SKM-1 (cell line): ENCODE data around the gene ARHGEF19.
"Not testable (repeated sequence)": the region's sequence is repeated elsewhere in the genome, so short reads cannot be mapped to it uniquely, and the experiment has no call there.

Experiments used
- DNase-seq: peaks from one replicate; lab custom pipeline; 2025; ENCODE audit not compliant: unreplicated experiment; lab: John Stamatoyannopoulos, UW

Gene ARHGEF19

GRCh38 chr1:16212251-16212961 is at the start of gene ARHGEF19:
Gene ARHGEF19 (minus strand): TSS chr1:16212652. CDS start chr1:16209054, 3,598 bp downstream.
- no peak for DNase-seq

- no peak for DNase-seq
Observed at GRCh38 chr1:16262067-16262466, 49.6 kb upstream of the ARHGEF19 start.

GRCh38 chr1:16260814-16261213 is 48.4 kb upstream of the ARHGEF19 start:
- no peak for DNase-seq

- no peak for DNase-seq
Observed at GRCh38 chr1:16258591-16259135, 46.2 kb upstream of the ARHGEF19 start.

- no peak for DNase-seq
Observed at GRCh38 chr1:16257968-16258367, 45.5 kb upstream of the ARHGEF19 start.

DNA sequence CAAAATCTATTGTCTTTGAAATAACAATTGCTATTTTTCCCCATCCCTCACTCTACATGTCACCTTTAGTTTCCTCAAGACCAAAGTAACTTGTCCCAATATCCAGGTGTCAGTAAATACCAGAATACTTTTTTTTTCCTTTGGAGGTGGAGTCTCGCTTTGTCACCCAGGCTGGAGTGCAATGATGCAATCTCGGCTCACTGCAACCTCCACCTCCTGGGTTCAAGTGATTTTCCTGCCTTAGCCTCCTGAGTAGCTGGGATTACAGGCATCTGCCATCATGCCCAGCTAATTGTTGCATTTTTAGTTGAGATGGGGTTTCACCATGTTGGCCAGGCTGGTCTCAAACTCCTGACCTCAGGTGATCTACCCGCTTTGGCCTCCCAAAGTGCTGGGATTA is 45.1 kb upstream of the ARHGEF19 start:
- not testable (repeated sequence) for DNase-seq

GRCh38 chr1:16256478-16256877 is 44.0 kb upstream of the ARHGEF19 start:
- DNase-seq, result no peak

- DNase-seq, result no peak
Observed at GRCh38 chr1:16254263-16254928, 41.9 kb upstream of the ARHGEF19 start.

DNA sequence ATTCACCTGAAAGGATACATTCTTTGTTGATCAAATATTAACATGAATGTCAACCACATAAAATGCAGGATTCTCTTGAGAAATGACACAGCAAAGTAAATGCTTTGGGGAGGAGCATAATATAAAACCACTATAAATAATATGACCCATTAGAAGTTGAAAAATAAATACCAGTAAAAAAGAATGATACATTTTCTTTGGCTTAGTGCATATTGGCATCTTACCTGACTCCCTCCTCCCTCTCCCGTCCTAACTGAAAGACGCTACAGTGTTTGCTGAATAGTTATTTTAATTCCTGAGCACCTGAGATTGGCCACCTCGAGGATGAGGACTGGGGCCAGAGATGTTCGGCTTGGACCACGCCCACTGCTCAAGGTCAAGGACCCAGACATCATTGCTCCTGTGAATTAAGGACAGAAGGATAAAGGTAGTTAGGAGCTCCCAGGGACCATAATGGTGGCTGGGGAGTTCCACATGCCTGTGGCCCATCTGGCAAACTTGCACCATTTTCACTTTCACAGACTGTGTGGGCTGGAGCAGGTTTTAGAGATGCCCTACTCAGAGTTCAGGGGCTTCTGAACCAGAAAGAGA is 41.0 kb upstream of the ARHGEF19 start:
- no peak for DNase-seq

- no peak for DNase-seq
Observed at GRCh38 chr1:16252912-16253311, 40.5 kb upstream of the ARHGEF19 start.

DNA sequence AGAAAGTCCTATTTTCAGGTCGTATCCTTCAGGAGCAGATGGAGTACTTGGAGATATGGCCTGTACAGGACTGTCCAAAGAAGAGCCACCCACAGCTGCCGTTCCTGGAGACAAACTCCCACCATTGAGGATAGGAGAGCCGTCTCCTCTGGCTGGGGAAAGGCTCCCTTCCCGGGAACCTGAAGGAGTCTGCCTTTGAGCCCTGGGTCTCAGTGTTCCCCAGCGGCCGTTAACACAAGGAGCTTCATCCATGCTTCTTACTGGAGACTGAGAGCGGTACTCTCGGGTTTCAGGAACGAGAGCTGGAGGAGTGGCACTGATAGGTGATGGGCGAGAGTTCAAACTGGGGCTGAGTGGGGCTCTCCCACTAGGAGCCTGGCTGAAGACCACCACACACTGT is 38.9 kb upstream of the ARHGEF19 start:
- DNase-seq, result no peak

DNA sequence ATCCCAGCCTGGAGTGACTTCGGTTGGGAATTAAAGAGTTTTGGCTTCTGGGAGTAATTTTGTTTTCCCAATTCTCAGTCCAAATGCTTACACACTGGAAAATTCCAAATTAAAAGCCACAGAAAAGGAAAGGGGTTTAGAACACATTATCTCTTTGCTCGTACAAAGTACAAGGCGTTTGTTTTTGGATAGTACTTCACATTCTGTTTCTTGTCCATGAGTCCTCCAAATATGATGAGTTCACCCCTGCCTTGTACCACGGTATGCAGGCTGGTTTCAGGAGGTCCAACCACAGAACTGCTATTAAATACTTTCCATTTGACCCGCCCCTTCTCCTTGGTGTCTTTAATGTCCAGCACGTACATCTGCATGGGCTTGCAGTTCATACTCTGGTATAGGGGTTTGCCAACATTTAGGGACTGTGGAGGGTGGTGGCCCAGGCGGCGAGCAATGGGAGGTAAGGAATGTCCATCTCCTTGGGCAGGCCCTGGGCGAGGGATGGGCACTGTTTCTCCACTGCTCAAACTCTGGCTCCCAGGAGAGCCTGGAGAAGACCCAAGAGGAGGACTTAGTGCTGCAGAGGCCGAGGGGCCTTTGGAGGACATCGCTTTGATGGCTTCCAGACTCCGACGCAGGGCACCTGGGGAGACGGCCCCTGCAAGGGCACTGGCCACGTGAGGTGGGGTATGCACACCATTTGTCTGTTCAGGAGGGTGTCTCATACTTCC is 38.2 kb upstream of the ARHGEF19 start:
- DNase-seq, result no peak

DNA sequence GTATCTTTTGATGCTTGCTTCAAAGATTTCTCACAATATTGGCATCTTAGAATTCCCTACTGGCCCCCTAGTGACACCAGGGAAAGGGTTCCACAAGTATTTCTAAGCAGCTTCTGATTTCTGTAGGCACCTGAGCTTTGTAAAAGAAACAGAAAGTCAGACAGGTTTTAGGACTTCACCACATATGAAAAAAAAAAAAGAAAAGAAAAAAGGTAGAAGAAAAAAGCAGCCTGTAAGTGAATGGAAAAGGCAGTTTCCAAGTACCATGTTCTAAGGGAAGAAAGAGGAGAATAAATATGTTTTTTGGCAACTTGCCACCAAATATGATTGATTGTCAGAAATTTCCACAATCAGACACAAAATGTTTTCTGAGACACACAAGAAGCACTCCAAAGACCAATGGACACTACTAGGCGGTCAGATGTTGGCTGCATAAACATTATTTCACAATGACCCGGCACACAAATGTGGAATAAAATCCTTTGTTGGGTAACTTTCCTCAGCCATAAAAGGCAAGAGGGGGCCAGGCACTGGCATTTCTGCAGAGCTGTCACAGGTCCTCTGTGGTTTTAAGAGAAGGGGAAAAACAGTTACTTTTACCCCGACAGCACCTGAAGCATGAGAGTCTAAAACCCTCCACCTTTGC is 37.3 kb upstream of the ARHGEF19 start:
- no peak for DNase-seq

- no peak for DNase-seq
Observed at GRCh38 chr1:16248603-16249516, 36.4 kb upstream of the ARHGEF19 start.

DNA sequence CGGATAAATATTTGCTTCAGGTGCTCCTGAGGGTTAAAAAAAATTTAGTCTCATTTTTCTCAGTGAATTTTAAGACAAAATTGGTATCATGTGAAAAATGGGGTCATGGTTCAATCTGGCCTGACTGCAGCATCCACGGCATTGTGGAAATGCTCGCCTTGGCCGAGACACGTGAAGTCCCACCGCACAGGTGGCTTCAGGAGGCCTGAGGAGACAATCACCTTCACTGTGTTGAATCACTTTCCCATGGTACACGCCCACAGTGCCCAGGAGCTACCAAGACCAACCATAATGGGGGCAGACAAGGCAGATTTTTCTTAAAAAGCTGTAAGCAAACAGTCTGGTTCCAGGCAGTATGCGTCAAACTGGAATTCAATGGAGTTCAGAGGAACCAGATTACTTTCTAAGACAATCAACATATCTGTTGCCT is 35.6 kb upstream of the ARHGEF19 start:
- no peak for DNase-seq

GRCh38 chr1:16247441-16247840 is 35.0 kb upstream of the ARHGEF19 start:
- no peak for DNase-seq

DNA sequence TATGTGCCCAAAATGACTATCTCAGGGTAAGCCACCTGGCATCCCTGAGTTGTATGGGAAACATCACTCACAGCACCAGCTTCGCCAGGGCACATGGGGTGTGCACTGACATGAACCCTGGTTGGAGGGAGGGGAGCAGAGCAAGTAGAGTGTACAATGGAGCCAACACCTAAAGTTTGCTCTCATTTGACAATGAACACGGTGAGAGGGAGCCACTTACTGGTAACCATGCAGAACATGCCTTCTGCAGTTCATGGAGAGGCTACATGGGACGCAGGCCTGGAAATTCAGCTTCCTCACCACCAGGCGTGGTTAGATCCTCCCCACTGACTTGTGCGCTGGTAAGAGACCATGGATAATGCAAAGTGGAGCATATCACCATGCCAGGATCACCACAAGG is 34.5 kb upstream of the ARHGEF19 start:
- DNase-seq, result no peak

DNA sequence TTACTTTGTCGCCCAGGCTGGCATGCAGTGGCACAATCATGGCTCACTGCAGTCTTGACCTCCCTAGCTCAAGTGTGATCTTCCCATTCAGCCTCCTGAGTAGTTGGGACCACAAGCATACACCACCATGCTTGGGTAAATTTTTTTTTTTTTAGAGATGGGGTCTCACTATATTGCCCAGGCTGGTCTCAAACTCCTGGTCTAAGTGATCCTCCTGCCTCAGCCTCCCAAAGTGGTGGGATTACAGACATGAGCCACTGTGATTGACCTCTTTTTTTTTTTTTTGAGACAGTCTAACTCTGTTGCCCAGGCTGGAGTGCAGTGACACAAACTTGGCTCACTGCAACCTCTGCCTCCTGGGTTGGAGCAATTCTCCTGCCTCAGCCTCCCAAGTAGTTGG is 33.8 kb upstream of the ARHGEF19 start:
- DNase-seq, result not testable (repeated sequence)

DNA sequence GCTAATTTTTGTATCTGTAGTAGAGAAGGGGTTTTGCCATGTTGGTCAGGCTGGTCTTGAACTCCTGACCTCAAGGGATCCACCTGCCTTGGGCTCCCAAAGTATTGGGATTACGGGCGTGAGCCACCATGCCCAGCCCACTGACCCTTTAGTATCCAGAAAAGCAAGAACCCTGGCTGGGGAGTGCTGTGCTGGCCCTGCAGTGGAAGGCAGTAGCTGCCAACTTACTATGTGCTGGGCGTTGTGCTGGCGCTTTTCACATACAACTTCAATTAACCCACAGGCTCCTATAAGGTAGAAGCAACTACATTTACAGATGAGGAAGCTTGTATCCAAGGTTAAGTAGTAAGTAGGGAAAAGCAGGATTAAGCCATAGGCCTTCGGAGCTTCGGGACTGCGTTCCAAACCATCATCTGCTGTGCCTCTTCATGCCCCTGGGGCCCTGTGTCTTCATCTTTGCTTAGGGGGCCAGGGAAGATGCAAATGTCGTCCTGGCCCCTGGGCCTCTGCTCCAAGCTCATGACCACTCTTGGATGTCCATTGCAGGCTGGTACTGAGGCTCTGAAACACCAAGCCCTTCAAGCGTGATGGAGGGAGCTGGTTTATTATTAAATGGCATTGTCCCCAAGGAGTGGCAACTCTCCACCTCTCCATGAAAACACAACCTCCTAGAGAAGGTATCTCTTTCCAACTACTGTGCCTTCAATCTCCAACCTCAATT is 33.2 kb upstream of the ARHGEF19 start:
- DNase-seq, result no peak
